T-helper 17 cell (primary cell): ENCODE results near the gene PDPN. TPM values are rescaled to one million over a fixed set of nuclear protein-coding genes. Genes with fewer than 3 reads are reported as not detected.

ENCODE experiments used
- ATAC-seq: fragments of 150-1000 bp; cut with Tn5 transposase; 2 replicates; pipeline ENCODE4 v1.10.0; 2021; ENCODE audit warnings: mild to moderate bottlenecking, moderate library complexity
- DNase-seq, 3 donors: peaks; one replicate each; pipeline versions ENCODE4 v3.0.0 to v3.0.0-alpha.2; 2020 to 2021
- H3K9me3 ChIP-seq: one replicate; pipeline ENCODE4 v1.7.0; 2013; ENCODE audit warnings: low read length, mild to moderate bottlenecking; ENCODE audit not compliant: control insufficient read depth, poor library complexity, severe bottlenecking
- H3K27ac Mint-ChIP-seq: one replicate; pipeline ENCODE4 v1.8.0; 2022; ENCODE audit warnings: mild to moderate bottlenecking, moderate library complexity, mixed read lengths
- H3K27me3 Mint-ChIP-seq: one replicate; pipeline ENCODE4 v1.8.0; 2022; ENCODE audit warnings: mixed read lengths
- H3K36me3 Mint-ChIP-seq: one replicate; pipeline ENCODE4 v1.8.0; 2022; ENCODE audit warnings: low read depth, mixed read lengths
- H3K4me1 Mint-ChIP-seq: one replicate; pipeline ENCODE4 v1.8.0; 2022; ENCODE audit warnings: mild to moderate bottlenecking, mixed read lengths
- H3K4me3 Mint-ChIP-seq: one replicate; pipeline ENCODE4 v1.8.0; 2022; ENCODE audit warnings: mild to moderate bottlenecking, moderate library complexity, mixed read lengths
- total RNA-seq, 4 donors: library from RNA in 2 of 4; stranded (reverse) in 2 of 4; gene quantifications; one replicate each; pipeline ENCODE4 v1.2.3 and lab custom pipeline; 2022 to 2026

Gene PDPN
- total RNA-seq, 2 donors from 2014 or later = not detected

- H3K27ac Mint-ChIP-seq = no peak overlapping the region
- peaks cover 4% of the 10 kb centered on the region for H3K36me3 Mint-ChIP-seq
These were observed 21.5 kb downstream of the PDPN start for GRCh38 chr1:13605159-13605558.

GRCh38 chr1:13607002-13607401 lies 23.4 kb downstream of the PDPN start:
- no peak for ATAC-seq
- H3K4me1 Mint-ChIP-seq = no peaks in the 10 kb centered on the region

More at GRCh38 chr1:13605159-13605558, 21.5 kb downstream of the PDPN start:
- DNase-seq (no peak), ATAC-seq (no peak)
- H3K27me3 Mint-ChIP-seq = peaks cover 35% of the 10 kb centered on the region
- H3K9me3 ChIP-seq = no peaks in the 10 kb centered on the region
- H3K4me1 Mint-ChIP-seq = no peaks in the 10 kb centered on the region
- no peak overlapping the region for H3K4me3 Mint-ChIP-seq

GRCh38 chr1:13616234-13616633 lies 32.6 kb downstream of the PDPN start:
- Mint-ChIP-seq H3K36me3 (no peaks in the 10 kb centered on the region), H3K27me3 (peaks cover 50% of the 10 kb centered on the region), H3K4me3 (no peak overlapping the region), H3K27ac (no peak overlapping the region), H3K4me1 (no peaks in the 10 kb centered on the region)
- H3K9me3 ChIP-seq = no peaks in the 10 kb centered on the region
- ATAC-seq = no peak
- DNase-seq = no peak

More at GRCh38 chr1:13607002-13607401, 23.4 kb downstream of the PDPN start:
- no peaks in the 10 kb centered on the region for H3K9me3 ChIP-seq
- Mint-ChIP-seq H3K27me3 (peaks cover 31% of the 10 kb centered on the region), H3K27ac (no peak overlapping the region), H3K4me3 (no peak overlapping the region), H3K36me3 (peaks cover 2% of the 10 kb centered on the region)
- no peak for DNase-seq

- DNase-seq = no peak
- H3K36me3 Mint-ChIP-seq = no peaks in the 10 kb centered on the region
- H3K27ac Mint-ChIP-seq = no peak overlapping the region
- no peaks in the 10 kb centered on the region for H3K4me1 Mint-ChIP-seq
- no peaks in the 10 kb centered on the region for H3K9me3 ChIP-seq
- H3K4me3 Mint-ChIP-seq = no peak overlapping the region
- ATAC-seq = no peak
- peaks cover 50% of the 10 kb centered on the region for H3K27me3 Mint-ChIP-seq
These were observed 33.5 kb downstream of the PDPN start for GRCh38 chr1:13617108-13617507.

DNA sequence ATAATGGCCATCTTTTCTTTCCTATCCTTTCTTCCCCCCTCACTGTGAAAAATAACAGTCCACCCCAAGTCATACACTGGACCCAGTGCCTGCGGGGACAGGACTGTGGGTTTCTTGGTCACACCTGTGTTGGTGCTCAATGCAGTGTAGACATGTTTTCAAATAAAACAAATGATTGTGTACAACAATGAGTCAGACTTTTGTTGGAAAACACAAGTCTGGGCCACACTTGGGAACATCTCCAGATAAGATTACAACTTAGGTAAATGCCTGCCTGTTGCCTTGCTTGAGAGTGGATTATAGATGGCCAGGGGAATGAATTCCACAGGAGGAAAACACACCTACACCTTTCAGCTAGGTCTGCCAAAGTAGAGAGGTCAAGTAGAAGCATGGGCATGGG lies 34.1 kb downstream of the PDPN start:
- Mint-ChIP-seq H3K4me1 (no peaks in the 10 kb centered on the region), H3K27me3 (peaks cover 50% of the 10 kb centered on the region), H3K36me3 (no peaks in the 10 kb centered on the region), H3K4me3 (no peak overlapping the region), H3K27ac (no peak overlapping the region)
- DNase-seq (no peak), ATAC-seq (no peak)
- no peaks in the 10 kb centered on the region for H3K9me3 ChIP-seq

DNA sequence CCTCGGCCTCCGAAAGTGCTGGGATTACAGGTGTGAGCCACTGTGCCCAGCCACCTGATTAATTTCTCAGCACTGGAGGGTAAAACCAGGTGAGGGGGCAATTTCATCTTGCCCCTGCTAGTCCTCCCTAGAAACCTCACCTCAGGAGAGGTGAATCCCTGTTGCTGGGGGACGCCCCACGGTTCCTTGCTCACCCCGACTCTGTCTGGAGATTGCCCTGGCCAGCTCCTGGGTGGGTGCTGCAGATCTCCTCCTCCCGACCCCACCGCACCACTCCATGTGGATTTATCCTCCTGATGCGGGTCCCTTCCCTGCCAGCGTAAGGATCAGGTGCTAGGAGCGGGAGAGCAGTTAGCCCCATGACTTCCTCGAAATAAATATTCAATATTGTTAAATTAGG lies 34.9 kb downstream of the PDPN start:
- H3K27ac Mint-ChIP-seq = no peak overlapping the region
- H3K4me3 Mint-ChIP-seq = no peak overlapping the region
- no peak for ATAC-seq
- DNase-seq = no peak
- H3K4me1 Mint-ChIP-seq = no peaks in the 10 kb centered on the region
- H3K9me3 ChIP-seq = no peaks in the 10 kb centered on the region
- H3K36me3 Mint-ChIP-seq = no peaks in the 10 kb centered on the region
- H3K27me3 Mint-ChIP-seq = peaks cover 50% of the 10 kb centered on the region

DNA sequence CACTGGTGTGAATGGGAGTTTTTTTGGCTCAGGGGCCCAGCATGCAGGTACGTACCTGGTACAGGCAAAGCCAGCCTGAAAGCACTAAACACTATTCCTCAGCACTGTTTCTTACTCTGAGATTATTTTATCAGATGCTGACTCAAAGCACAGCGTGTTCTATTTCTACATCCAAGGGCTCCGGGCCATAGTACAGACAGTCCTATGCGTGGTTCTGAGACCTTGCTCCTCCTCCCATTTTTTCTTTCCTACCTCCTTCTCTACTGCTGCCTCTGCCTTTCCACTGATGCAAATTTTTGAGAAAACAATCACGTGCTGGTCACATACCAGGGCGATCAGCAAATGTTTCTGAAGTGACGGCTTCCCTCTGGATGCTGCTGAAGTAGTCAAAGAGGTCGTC lies 36.3 kb downstream of the PDPN start:
- no peaks in the 10 kb centered on the region for H3K9me3 ChIP-seq
- Mint-ChIP-seq H3K4me3 (no peak overlapping the region), H3K27ac (no peak overlapping the region), H3K27me3 (peaks cover 48% of the 10 kb centered on the region), H3K4me1 (no peaks in the 10 kb centered on the region), H3K36me3 (no peaks in the 10 kb centered on the region)
- DNase-seq (no peak), ATAC-seq (no peak)

GRCh38 chr1:13620825-13621224 lies 37.2 kb downstream of the PDPN start:
- H3K4me3 Mint-ChIP-seq = no peak overlapping the region
- no peak for ATAC-seq
- H3K27ac Mint-ChIP-seq = no peak overlapping the region
- no peaks in the 10 kb centered on the region for H3K36me3 Mint-ChIP-seq
- no peaks in the 10 kb centered on the region for H3K9me3 ChIP-seq
- H3K4me1 Mint-ChIP-seq = no peaks in the 10 kb centered on the region
- DNase-seq = no peak
- H3K27me3 Mint-ChIP-seq = peaks cover 39% of the 10 kb centered on the region

DNA sequence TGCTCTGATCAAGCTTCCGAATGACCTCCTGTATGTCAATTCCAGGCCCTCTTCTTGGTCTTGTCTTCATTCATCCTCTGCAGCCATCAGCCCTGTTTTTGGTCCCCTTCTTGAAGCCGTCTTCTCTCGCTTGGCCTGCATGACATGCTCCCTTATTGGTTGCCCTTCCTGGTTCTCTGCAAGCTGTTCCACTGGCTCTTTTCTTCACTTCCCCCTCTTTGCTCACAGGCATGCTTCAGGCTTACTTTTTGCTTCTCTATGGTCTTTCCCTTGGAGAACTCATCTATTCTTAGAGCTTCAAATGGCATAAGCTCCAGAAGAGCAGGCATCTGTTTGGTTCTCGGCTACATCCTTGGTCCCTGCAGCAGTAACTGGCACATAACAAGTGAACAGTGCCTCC lies 38.8 kb downstream of the PDPN start:
- H3K4me1 Mint-ChIP-seq = no peaks in the 10 kb centered on the region
- H3K36me3 Mint-ChIP-seq = no peaks in the 10 kb centered on the region
- H3K4me3 Mint-ChIP-seq = no peak overlapping the region
- no peak for ATAC-seq
- no peak overlapping the region for H3K27ac Mint-ChIP-seq
- peaks cover 33% of the 10 kb centered on the region for H3K27me3 Mint-ChIP-seq
- no peaks in the 10 kb centered on the region for H3K9me3 ChIP-seq
- DNase-seq = no peak

GRCh38 chr1:13623021-13623637 lies 39.5 kb downstream of the PDPN start:
- ATAC-seq (no peak), DNase-seq (no peak)
- H3K36me3 Mint-ChIP-seq = no peaks in the 10 kb centered on the region

GRCh38 chr1:13624526-13624925 lies 40.9 kb downstream of the PDPN start:
- no peak overlapping the region for H3K27ac Mint-ChIP-seq
- no peak for DNase-seq
- no peaks in the 10 kb centered on the region for H3K36me3 Mint-ChIP-seq
- peaks cover 29% of the 10 kb centered on the region for H3K27me3 Mint-ChIP-seq
- H3K9me3 ChIP-seq = no peaks in the 10 kb centered on the region
- H3K4me1 Mint-ChIP-seq = no peaks in the 10 kb centered on the region
- H3K4me3 Mint-ChIP-seq = no peak overlapping the region
- ATAC-seq = no peak

More at GRCh38 chr1:13623021-13623637, 39.5 kb downstream of the PDPN start:
- Mint-ChIP-seq H3K4me1 (no peaks in the 10 kb centered on the region), H3K27me3 (peaks cover 26% of the 10 kb centered on the region), H3K27ac (no peak overlapping the region), H3K4me3 (no peak overlapping the region)
- H3K9me3 ChIP-seq = no peaks in the 10 kb centered on the region

DNA sequence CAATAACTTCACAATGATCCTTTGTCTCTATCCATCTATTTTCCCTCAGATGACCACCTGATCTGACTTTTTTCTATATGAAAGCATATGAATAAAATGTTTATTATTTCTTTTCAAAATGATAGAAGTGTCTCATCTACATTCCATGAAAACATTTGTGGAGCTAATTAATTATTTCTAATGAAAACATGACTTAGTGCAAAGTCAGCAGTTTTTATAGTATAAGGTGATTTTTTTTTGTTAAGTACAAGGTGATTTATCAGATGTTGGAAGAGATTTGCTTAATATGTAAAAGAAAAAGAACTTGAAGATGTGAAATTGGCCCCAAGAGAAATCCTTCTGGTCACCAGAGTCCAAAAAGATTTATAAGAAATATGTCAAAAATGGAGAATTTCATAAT lies 43.5 kb downstream of the PDPN start:
- no peaks in the 10 kb centered on the region for H3K4me1 Mint-ChIP-seq
- peaks cover 22% of the 10 kb centered on the region for H3K27me3 Mint-ChIP-seq
- ATAC-seq (no peak), DNase-seq (no peak)
- H3K4me3 Mint-ChIP-seq = no peak overlapping the region
- no peaks in the 10 kb centered on the region for H3K9me3 ChIP-seq
- no peaks in the 10 kb centered on the region for H3K36me3 Mint-ChIP-seq
- no peak overlapping the region for H3K27ac Mint-ChIP-seq

- Mint-ChIP-seq H3K4me1 (no peaks in the 10 kb centered on the region), H3K36me3 (no peaks in the 10 kb centered on the region), H3K4me3 (no peak overlapping the region), H3K27me3 (peaks cover 22% of the 10 kb centered on the region), H3K27ac (no peak overlapping the region)
- no peaks in the 10 kb centered on the region for H3K9me3 ChIP-seq
- DNase-seq (no peak), ATAC-seq (no peak)
These were observed 44.6 kb downstream of the PDPN start for GRCh38 chr1:13628218-13628617.

GRCh38 chr1:13628711-13629110 lies 45.1 kb downstream of the PDPN start:
- ATAC-seq = no peak
- Mint-ChIP-seq H3K36me3 (no peaks in the 10 kb centered on the region), H3K4me1 (no peaks in the 10 kb centered on the region), H3K27ac (no peak overlapping the region), H3K27me3 (peaks cover 22% of the 10 kb centered on the region), H3K4me3 (no peak overlapping the region)
- H3K9me3 ChIP-seq = no peaks in the 10 kb centered on the region
- no peak for DNase-seq
